ENCODE data around the gene SPATA20.

SPATA20 gene

GRCh38 chr17:50537721-50538548 is 9.0 kb upstream of the SPATA20 start:
- TF ChIP-seq CEBPB (IDR thresholded peaks at IDR 0.05) (no peak), REST (IDR thresholded peaks at IDR 0.05; ENCODE audit: low read depth) (no peak), TAF1 (IDR thresholded peaks at IDR 0.05; ENCODE audit: low read depth) (no peak), TEAD4 (IDR thresholded peaks at IDR 0.05) (no peak), ZBTB7A (IDR thresholded peaks at IDR 0.05; ENCODE audit: low read depth) (no peak), YY1 (IDR thresholded peaks at IDR 0.05; ENCODE audit: low read depth) (no peak), EGR1 (IDR thresholded peaks at IDR 0.05) (no peak), EP300 (IDR thresholded peaks at IDR 0.05; ENCODE audit: borderline replicate concordance) (no peak), NFIC (IDR thresholded peaks at IDR 0.05) (no peak), RAD21 (IDR thresholded peaks at IDR 0.05; ENCODE audit: low read depth) (no peak), FOXM1 (IDR thresholded peaks at IDR 0.05; ENCODE audit: borderline replicate concordance, low read depth) (no peak), CREB1 (IDR thresholded peaks at IDR 0.05; ENCODE audit: low read depth) (no peak), TCF12 (IDR thresholded peaks at IDR 0.05; ENCODE audit: low read depth) (no peak)
- TF ChIP-seq, protein P1, sequence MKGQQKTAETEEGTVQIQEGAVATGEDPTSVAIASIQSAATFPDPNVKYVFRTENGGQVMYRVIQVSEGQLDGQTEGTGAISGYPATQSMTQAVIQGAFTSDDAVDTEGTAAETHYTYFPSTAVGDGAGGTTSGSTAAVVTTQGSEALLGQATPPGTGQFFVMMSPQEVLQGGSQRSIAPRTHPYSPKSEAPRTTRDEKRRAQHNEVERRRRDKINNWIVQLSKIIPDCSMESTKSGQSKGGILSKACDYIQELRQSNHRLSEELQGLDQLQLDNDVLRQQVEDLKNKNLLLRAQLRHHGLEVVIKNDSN (IDR thresholded peaks at IDR 0.05), result no peak
- TF ChIP-seq, protein P2, sequence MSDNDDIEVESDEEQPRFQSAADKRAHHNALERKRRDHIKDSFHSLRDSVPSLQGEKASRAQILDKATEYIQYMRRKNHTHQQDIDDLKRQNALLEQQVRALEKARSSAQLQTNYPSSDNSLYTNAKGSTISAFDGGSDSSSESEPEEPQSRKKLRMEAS (IDR thresholded peaks at IDR 0.05), result no peak

DNA sequence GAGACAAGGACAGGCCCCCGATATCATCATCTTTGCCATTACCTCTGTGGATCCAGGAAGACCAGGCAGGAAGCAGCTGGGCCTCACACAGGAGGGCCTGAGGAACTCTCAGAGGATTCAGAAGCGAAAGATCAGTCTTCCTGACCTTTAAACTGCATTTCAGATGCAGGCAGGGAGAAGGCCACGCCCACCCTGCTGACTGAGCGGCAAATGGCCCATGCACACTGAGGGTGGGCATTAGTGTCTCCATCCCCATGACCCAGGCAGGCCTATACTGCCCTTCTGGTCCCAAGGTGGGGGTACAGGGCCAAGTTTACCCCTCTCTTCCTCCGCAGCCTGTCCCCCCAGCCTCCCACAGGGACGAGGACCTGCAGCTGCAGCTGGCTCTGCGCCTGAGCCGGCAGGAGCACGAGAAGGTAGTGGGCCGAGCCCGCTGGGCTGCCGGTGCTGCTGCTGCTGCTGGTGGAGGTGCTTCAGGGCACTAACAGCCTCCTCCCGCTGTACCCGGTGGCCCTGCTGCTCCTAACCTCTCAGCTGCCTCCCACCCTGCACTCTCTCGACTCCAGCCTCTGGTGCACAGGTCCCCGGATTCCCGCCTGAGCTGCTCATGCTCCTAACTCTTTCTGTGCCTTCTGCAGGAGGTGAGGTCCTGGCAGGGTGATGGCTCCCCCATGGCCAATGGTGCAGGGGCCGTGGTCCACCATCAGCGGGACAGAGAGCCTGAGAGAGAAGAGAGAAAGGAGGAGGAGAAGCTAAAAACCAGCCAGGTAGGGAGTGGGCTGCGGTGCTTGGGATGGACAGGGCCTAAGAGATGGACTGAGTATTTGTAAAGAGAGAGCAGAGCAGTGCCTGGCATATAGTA is 8.2 kb upstream of the SPATA20 start:
- TF ChIP-seq ZBTB7A (IDR thresholded peaks at IDR 0.05; ENCODE audit: low read depth) (no peak), FOXM1 (IDR thresholded peaks at IDR 0.05; ENCODE audit: borderline replicate concordance, low read depth) (no peak), CREB1 (IDR thresholded peaks at IDR 0.05; ENCODE audit: low read depth) (no peak), YY1 (IDR thresholded peaks at IDR 0.05; ENCODE audit: low read depth) (no peak), EGR1 (IDR thresholded peaks at IDR 0.05) (no peak), RAD21 (IDR thresholded peaks at IDR 0.05; ENCODE audit: low read depth) (no peak), TEAD4 (IDR thresholded peaks at IDR 0.05) (no peak), TAF1 (IDR thresholded peaks at IDR 0.05; ENCODE audit: low read depth) (no peak), TCF12 (IDR thresholded peaks at IDR 0.05; ENCODE audit: low read depth) (no peak)
- TF ChIP-seq, protein P1 (IDR thresholded peaks at IDR 0.05), result no peak
- TF ChIP-seq, protein P2 (IDR thresholded peaks at IDR 0.05), result no peak

GRCh38 chr17:50539762-50540559 is 7.0 kb upstream of the SPATA20 start:
- TF ChIP-seq TCF12 (IDR thresholded peaks at IDR 0.05; ENCODE audit: low read depth) (no peak), ZBTB7A (IDR thresholded peaks at IDR 0.05; ENCODE audit: low read depth) (no peak), RAD21 (IDR thresholded peaks at IDR 0.05; ENCODE audit: low read depth) (no peak), YY1 (IDR thresholded peaks at IDR 0.05; ENCODE audit: low read depth) (no peak), TEAD4 (IDR thresholded peaks at IDR 0.05) (no peak), EGR1 (IDR thresholded peaks at IDR 0.05) (no peak), TAF1 (IDR thresholded peaks at IDR 0.05; ENCODE audit: low read depth) (no peak), NFIC (IDR thresholded peaks at IDR 0.05) (no peak), FOXM1 (IDR thresholded peaks at IDR 0.05; ENCODE audit: borderline replicate concordance, low read depth) (no peak), CEBPB (IDR thresholded peaks at IDR 0.05) (no peak)
- TF ChIP-seq, protein P2 (IDR thresholded peaks at IDR 0.05), result no peak
- TF ChIP-seq, protein P1 (IDR thresholded peaks at IDR 0.05), result no peak

DNA sequence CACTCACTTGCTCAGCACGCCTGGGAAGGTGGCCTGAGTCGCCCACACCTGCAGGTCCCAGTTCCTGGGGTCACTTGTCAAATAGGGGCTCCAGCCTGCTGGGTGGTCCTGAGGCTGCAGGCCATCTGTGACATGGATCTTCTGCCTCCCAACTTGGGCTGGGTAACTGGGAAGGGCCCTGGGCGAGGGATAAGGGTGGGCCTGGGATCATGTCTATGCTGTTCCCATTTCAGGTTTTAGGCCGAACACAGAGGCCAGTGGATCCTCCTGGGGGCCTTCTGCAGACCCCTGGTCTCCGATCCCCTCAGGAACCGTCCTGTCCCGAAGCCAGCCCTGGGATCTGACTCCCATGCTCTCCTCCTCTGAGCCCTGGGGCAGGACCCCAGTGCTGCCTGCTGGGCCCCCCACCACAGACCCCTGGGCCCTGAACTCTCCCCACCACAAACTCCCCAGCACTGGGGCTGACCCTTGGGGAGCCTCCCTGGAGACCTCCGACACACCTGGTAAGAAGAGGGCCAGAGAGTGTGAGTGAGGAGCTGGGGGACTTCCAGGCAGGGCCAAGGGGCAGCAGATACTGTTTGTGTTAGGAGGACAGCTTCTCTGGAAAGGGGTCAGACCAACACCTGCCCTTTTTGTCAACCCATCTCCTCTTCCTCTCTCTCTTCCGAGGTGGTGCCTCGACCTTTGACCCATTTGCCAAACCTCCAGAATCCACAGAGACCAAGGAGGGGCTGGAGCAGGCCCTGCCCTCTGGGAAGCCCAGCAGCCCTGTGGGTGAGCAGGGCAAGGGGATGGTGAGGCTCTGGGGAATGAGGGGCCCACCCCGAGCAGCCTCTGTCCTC is 6.2 kb upstream of the SPATA20 start:
- TF ChIP-seq YY1 (IDR thresholded peaks at IDR 0.05; ENCODE audit: low read depth) (no peak), TCF12 (IDR thresholded peaks at IDR 0.05; ENCODE audit: low read depth) (no peak), TEAD4 (IDR thresholded peaks at IDR 0.05) (no peak), TAF1 (IDR thresholded peaks at IDR 0.05; ENCODE audit: low read depth) (no peak), EGR1 (IDR thresholded peaks at IDR 0.05) (no peak), NFIC (IDR thresholded peaks at IDR 0.05) (no peak), CREB1 (IDR thresholded peaks at IDR 0.05; ENCODE audit: low read depth) (no peak), RAD21 (IDR thresholded peaks at IDR 0.05; ENCODE audit: low read depth) (no peak)
- TF ChIP-seq, protein P1 (IDR thresholded peaks at IDR 0.05), result no peak
